OCI-LY3 (cell line): Measurements from ENCODE around the gene RAB40A.
A peak's percentile ranks its signal among the peaks of the same experiment; 100 is the strongest.

ENCODE experiments used
- H2AFZ ChIP-seq: fragments of 200-600, 300-600 bp; shearing (Covaris generic); 2 replicates; pipeline ENCODE4 v1.6.0; 2014; ENCODE audit warnings: antibody characterized with exemption, low read depth, low read length
- H3K27ac ChIP-seq: fragments of 200-600, 300-600 bp; sonication (generic); 2 replicates; pipeline ENCODE4 v1.5.1; 2014; ENCODE audit warnings: mild to moderate bottlenecking, low read length, moderate library complexity, mixed read lengths
- H3K27me3 ChIP-seq: fragments of 200-600, 300-600 bp; sonication (generic); 2 replicates; pipeline ENCODE4 v1.6.1; 2014; ENCODE audit warnings: low read depth, low read length, mixed read lengths
- H3K36me3 ChIP-seq: fragments of 200-600, 300-600 bp; sonication (generic); replicated peaks from 2 replicates; pipeline ENCODE3; 2014; ENCODE audit warnings: low read depth, low read length, mixed read lengths
- H3K4me1 ChIP-seq: fragments of 300-600, 200-600 bp; sonication (generic); 2 replicates; pipeline ENCODE4 v1.6.1; 2014; ENCODE audit warnings: low read length, mixed read lengths
- H3K4me2 ChIP-seq: fragments of 200-600, 300-600 bp; sonication (generic); 2 replicates; pipeline ENCODE4 v1.6.1; 2014; ENCODE audit warnings: low read length, mixed read lengths
- H3K4me3 ChIP-seq: fragments of 300-600, 200-600 bp; sonication (generic); 2 replicates; pipeline ENCODE4 v1.5.1; 2014; ENCODE audit warnings: antibody characterized with exemption, mild to moderate bottlenecking, low read length, moderate library complexity
- H3K79me2 ChIP-seq: fragments of 300-600, 200-600 bp; shearing (Covaris generic); 2 replicates; pipeline ENCODE4 v1.6.1; 2014; ENCODE audit warnings: mild to moderate bottlenecking, low read length, mixed read lengths
- H3K9ac ChIP-seq: fragments of 300-600, 200-600 bp; shearing (Covaris generic); 2 replicates; pipeline ENCODE4 v1.6.0; 2014; ENCODE audit warnings: mild to moderate bottlenecking, low read length, moderate library complexity
- H3K9me3 ChIP-seq: fragments of 200-600, 300-600 bp; shearing (Covaris generic); 2 replicates; pipeline ENCODE4 v1.6.1; 2014; ENCODE audit warnings: low read length, mixed read lengths; ENCODE audit not compliant: insufficient read depth
- H4K20me1 ChIP-seq: fragments of 200-600, 300-600 bp; sonication (generic); 2 replicates; pipeline ENCODE4 v1.6.1; 2016; ENCODE audit warnings: low read length, mixed read lengths; ENCODE audit not compliant: insufficient read depth
- EZH2phosphoT487 ChIP-seq: fragments of 200-600 bp; shearing (Covaris generic); IDR thresholded peaks from 2 replicates; pipeline ENCODE4 v1.6.1; 2018; ENCODE audit warnings: antibody characterized with exemption, mixed run types, low read depth
- TF ChIP-seq, protein P1 (sequence below): fragments of 200-600, 300-600 bp; sonication (generic); IDR thresholded peaks from 2 replicates; pipeline ENCODE4 v1.5.1; 2014; ENCODE audit warnings: antibody characterized with exemption, low read length, low read depth

The RAB40A gene, protein sequence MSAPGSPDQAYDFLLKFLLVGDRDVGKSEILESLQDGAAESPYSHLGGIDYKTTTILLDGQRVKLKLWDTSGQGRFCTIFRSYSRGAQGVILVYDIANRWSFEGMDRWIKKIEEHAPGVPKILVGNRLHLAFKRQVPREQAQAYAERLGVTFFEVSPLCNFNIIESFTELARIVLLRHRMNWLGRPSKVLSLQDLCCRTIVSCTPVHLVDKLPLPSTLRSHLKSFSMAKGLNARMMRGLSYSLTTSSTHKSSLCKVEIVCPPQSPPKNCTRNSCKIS

DNA sequence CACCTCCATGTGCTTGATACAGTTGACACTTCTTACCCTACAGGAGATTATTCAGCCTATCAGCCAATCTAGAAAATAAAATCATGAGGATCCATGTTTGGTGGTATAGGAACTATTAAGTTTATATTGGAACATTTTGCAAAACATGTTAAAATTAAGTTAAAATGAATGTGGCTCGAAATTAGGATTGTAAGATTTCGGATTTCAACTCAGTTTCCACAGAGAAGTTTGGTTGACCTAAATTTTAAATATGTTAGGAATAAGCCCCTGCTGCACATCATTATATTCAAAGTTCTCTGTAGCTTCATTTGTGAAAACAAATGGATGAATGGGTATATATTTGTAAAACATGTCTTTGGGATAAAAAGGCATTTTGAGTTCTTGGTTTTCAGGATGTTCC is at the start of gene RAB40A:
RAB40A (minus strand) TSS at position 101 of the 400 bp plus-strand sequence. CDS start 18,733 bp downstream, outside the sequence.
- Histone ChIP-seq H3K9me3 (no peaks in the 10 kb centered on the region), H3K4me1 (no peaks in the 10 kb centered on the region), H3K27me3 (no peaks in the 10 kb centered on the region), H3K79me2 (no peaks in the 10 kb centered on the region), H3K4me2 (no peak within 1 kb of the TSS), H3K27ac (no peak within 1 kb of the TSS), H3K36me3 (no peaks in the 10 kb centered on the region), H4K20me1 (no peaks in the 10 kb centered on the region), H3K4me3 (no peak within 1 kb of the TSS), H2AFZ (no peak within 1 kb of the TSS), H3K9ac (no peak within 1 kb of the TSS)
- TF ChIP-seq EZH2phosphoT487, result no peak
- TF ChIP-seq, protein P1, sequence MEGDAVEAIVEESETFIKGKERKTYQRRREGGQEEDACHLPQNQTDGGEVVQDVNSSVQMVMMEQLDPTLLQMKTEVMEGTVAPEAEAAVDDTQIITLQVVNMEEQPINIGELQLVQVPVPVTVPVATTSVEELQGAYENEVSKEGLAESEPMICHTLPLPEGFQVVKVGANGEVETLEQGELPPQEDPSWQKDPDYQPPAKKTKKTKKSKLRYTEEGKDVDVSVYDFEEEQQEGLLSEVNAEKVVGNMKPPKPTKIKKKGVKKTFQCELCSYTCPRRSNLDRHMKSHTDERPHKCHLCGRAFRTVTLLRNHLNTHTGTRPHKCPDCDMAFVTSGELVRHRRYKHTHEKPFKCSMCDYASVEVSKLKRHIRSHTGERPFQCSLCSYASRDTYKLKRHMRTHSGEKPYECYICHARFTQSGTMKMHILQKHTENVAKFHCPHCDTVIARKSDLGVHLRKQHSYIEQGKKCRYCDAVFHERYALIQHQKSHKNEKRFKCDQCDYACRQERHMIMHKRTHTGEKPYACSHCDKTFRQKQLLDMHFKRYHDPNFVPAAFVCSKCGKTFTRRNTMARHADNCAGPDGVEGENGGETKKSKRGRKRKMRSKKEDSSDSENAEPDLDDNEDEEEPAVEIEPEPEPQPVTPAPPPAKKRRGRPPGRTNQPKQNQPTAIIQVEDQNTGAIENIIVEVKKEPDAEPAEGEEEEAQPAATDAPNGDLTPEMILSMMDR, result no peak

DNA sequence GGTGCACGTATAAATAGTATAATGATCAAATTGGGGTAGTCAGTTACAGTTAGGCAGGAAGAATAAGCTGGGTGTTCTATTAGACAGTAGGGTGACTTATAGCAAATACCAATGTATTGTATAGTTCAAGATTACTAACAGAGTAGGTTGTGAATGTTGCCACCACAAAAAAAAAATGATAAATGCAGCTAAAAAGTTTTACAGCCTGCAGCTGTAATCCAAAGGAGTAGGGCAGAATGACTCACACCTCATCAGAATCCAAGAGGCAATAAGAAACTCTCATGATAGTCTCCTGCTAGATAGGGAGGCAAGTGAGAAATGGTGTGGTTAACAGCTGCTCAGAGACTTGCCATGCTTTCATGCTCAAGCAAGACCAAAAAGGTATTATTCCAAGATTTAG is 46.5 kb upstream of the RAB40A start:
- TF ChIP-seq EZH2phosphoT487, result no peak
- TF ChIP-seq, protein P1, result no peak
- H3K4me1 ChIP-seq, result peaks cover 13% of the 10 kb centered on the region

DNA sequence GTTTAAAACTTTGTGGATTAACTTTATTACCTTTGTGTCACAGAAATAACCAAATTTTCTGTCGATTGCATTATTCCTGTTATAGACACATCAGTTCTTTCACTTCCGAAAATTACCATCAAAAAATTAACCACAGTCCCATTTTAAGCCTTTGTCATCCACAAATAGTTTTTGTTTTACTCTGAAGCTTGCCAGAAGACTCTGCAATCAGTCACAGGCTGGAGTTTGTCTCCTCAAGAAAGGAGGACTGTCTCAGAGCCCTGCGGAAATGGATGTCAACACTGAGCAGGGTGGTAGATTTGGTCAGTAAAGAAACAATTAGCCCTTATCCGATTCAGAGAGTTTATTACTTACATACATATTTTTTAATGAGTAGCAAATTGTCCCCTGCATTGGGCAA is 45.9 kb upstream of the RAB40A start:
- Histone ChIP-seq H3K4me1 (peaks cover 13% of the 10 kb centered on the region), H3K36me3 (no peaks in the 10 kb centered on the region), H3K4me2 (peak overlapping the region; percentile 28), H3K27ac (no peak overlapping the region), H3K79me2 (no peaks in the 10 kb centered on the region), H2AFZ (no peak overlapping the region), H3K4me3 (no peak overlapping the region), H3K9ac (no peak overlapping the region), H3K9me3 (no peaks in the 10 kb centered on the region), H4K20me1 (no peaks in the 10 kb centered on the region), H3K27me3 (no peaks in the 10 kb centered on the region)
- no peak for TF ChIP-seq EZH2phosphoT487
- TF ChIP-seq, protein P1, result no peak

More for the DNA sequence above, 46.5 kb upstream of the RAB40A start:
- Histone ChIP-seq H3K27me3 (no peaks in the 10 kb centered on the region; the same call in 1 of the 2 replicates), H3K36me3 (no peaks in the 10 kb centered on the region), H2AFZ (no peak overlapping the region), H3K9ac (no peak overlapping the region), H3K4me2 (no peak overlapping the region), H3K79me2 (no peaks in the 10 kb centered on the region), H3K27ac (no peak overlapping the region), H3K9me3 (no peaks in the 10 kb centered on the region), H4K20me1 (no peaks in the 10 kb centered on the region), H3K4me3 (no peak overlapping the region)

DNA sequence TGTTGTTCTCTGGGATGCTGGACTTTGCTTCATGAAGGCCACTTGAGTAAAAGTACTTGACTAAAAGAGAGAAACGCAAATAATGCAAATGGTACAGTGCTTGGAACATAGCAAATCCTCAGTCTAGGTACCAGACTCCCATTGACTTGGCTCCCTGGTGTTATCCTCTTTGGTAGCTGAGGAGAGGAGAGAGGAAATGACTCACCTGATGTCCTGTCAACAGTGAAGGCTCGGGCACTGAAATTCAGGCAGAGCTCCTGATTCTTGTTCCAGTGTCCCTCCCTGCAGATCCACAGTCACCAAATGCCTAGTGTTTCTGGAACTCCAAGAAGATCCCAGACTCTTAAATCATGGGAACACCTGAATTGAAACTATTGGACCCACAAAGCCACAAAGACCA is 43.5 kb upstream of the RAB40A start:
- Histone ChIP-seq H3K4me2 (no peak overlapping the region), H3K27ac (no peak overlapping the region), H3K4me1 (peaks cover 13% of the 10 kb centered on the region), H3K79me2 (no peaks in the 10 kb centered on the region), H4K20me1 (no peaks in the 10 kb centered on the region), H2AFZ (no peak overlapping the region), H3K36me3 (no peaks in the 10 kb centered on the region), H3K9ac (no peak overlapping the region), H3K9me3 (no peaks in the 10 kb centered on the region), H3K27me3 (no peaks in the 10 kb centered on the region), H3K4me3 (no peak overlapping the region)
- TF ChIP-seq, protein P1, result no peak
- TF ChIP-seq EZH2phosphoT487, result no peak
